Raji (cell line): ENCODE results near the gene CBLB.

Experiments used
- POLR2A ChIP-seq: IDR thresholded peaks from 2 replicates; pipeline ENCODE4 v1.6.1; 2011; ENCODE audit warnings: low read depth, low read length, control low read depth; ENCODE audit not compliant: insufficient read depth

The CBLB gene

DNA sequence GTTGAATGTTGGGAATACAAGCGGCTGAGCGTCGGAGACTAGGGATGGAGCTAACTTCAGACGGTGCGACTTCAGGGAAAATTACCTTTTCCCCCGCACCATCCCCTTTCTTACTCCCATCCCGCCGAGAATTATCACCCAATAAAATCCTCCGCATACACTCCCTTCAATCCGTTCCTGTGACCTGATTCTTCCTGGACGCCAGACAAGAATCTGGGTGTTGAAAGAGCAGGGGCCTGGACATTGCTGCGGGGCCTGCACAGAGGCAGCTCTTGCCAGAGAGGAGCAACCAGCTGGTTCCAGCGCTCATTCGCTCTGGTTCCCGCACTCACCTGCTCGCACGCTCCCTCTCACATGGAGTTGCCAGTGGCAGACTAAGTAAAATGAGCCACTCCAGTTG is 260.2 kb downstream of the CBLB start:
- no peak for TF ChIP-seq POLR2A

DNA sequence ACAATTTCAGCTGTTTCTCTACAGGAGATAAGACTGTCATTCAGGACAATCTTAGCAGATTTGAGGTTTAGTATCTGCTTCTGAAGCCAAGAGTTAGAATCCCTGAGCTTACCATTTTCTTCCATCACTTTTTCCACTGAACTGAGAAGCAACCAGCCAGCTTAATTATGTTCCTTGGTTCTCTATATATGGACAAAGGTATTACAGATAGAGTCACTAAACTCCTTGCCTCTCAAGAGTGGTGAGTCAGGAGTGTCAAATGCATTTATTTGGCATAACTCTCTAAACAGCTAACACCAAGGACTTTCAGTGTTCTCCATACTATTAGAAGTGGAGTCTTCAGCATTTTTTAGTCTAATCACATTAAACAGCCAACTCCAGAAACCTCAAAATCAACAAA is 262.8 kb downstream of the CBLB start:
- TF ChIP-seq POLR2A: no peak
